Measurements from ENCODE around the gene INF2. TPM values are rescaled to one million over a fixed set of nuclear protein-coding genes. Genes with fewer than 3 reads are reported as not detected.

The INF2 gene
- polyA plus RNA-seq, 4 donors: 44.6 to 69.0 (median 49.9) TPM

- no peak for DNase-seq (ENCODE audit: low read depth in 4 of 4, low spot score in 3 of 4)
Measured at GRCh38 chr14:104731320-104732294, 42.2 kb downstream of the INF2 start.

GRCh38 chr14:104732355-104732804 is 43.0 kb downstream of the INF2 start:
- no peak for DNase-seq (ENCODE audit: low read depth in 4 of 4, low spot score in 3 of 4)

DNA sequence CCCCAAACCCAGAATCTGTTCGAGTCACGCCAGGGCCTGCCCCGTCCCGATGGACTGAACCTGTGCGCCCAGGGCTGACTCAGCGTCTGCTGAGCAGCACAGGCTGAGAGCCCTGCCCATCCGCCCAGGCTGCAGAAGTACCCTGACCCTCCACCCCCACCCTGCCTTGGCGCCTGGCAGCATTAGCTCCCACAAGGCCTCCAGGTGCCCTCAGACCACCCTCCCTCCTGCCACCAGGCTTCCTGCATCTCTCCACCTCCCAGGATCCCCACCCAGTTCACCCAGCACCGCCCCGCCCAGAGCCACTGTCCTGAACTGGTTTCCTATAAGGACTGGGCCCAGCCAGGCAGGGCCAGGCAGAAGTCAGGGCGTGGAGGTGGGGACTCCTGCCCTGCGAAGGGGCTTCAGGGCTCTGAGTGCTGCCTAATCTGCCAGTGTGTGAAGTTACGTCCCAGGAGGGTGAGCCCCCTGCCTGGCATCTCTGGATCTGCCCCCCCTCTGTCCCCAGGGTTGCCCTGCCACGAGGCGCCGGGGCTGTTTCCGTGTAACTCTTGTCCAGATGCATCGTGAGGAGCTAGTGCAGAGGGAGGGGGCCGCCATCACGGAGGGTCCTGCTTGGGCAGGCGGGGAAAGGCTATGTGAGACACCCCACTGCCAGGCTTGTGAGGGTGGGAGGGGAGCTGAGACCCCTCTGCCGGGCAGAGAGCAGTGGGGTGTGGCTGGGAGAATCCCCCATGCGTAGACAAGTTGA is 43.7 kb downstream of the INF2 start:
- no peak for DNase-seq (ENCODE audit: low read depth in 4 of 4, low spot score in 3 of 4)

- DNase-seq (ENCODE audit: low read depth in 4 of 4, low spot score in 3 of 4): no peak
Measured at GRCh38 chr14:104734051-104734587, 44.7 kb downstream of the INF2 start.

GRCh38 chr14:104734601-104734990 is 45.2 kb downstream of the INF2 start:
- DNase-seq (ENCODE audit: low read depth in 4 of 4, low spot score in 3 of 4): no peak

- no peak for DNase-seq (ENCODE audit: low read depth in 4 of 4, low spot score in 3 of 4)
Measured at GRCh38 chr14:104734991-104735779, 45.8 kb downstream of the INF2 start.

DNA sequence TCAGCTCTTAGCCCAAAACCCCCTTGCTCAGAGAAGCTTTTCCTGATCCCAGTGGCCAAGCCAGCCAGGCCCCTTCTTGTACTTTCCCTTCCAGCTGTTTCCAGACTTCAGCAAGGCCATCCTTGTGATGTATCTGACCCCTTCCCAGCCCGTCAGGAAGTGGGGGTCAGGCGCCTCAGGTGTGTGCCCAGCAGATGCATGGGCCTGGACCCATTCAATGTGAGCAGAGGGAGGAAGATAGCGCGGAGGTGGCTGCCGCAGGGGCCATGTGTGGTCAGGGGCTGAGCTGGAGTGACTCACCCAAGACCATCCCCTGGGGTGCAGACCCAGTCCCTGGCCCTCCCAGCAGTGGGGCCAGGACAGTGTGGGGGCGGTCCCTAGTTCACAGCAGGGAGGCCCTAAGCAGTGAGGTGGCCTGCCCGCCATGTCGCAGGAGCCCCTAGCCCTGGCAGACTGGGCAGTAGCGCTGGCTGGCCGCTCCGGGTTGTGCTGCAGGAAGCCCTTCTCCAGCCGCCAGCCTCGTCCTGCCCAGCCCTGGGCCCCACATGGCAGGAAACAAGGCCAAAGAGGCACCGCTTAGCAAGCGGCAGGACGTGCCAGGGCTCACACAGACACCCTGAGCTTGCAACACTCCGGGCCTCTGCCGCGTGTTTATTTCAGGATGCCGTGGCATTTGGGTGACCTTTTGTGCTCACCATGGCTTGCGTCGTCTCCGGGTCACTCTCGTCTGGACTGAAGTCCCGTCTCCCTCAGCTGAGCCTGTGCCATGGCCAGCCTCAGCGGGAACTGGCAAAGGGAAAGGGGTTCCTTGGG is 46.6 kb downstream of the INF2 start:
- DNase-seq (ENCODE audit: low read depth in 4 of 4, low spot score in 3 of 4): no peak

- no peak for DNase-seq (ENCODE audit: low read depth in 4 of 4, low spot score in 3 of 4)
Measured at GRCh38 chr14:104738375-104739019, 49.1 kb downstream of the INF2 start.

GRCh38 chr14:104739026-104739425 is 49.6 kb downstream of the INF2 start:
- DNase-seq (ENCODE audit: low read depth in 4 of 4, low spot score in 3 of 4): no peak

DNA sequence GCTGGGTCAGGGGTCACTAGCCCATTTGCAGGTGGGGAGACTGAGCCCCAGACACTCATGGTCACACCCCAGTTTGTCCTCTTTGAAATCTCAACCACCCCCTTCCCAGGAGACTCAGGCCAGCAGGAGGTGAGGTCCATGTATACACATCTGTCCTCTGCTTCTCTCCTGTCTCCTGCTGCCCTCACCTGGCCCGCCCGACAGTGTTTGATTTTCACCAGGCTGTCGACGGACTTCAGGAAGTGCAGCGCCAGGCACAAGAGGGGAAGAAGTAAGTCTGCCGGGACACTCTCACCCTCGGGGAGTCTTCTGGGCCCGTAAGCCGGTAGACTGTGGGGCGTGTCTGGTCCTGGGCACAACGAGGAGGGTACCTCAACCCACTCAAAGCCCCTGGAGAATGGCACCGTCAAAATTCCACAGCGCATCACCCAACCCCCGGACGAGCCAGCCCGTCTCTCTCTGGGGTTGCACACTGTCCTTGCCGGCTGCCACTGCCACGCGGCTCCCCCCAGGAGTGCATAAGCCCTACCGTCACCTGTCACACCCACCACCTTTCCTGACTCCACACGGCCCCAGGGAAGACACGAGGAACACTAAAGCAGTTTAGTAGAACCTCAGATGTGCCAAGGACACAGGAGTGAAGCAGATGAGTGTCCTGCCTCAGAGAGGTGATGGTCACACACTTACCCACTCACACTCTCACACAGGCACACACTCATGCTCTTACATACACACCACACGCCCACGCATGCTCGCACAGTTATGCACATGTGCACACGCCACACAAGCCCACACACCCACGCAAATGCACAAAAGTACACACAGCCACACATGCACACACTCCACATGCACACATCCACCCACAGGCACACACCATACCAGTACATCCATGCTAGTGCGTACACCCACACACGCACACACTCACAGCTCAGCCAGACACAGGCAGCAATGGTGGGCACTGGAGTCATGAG is 50.4 kb downstream of the INF2 start:
- DNase-seq (ENCODE audit: low read depth in 4 of 4, low spot score in 3 of 4): no peak

GRCh38 chr14:104741108-104741802 is 51.8 kb downstream of the INF2 start:
- no peak for DNase-seq (ENCODE audit: low read depth in 4 of 4, low spot score in 3 of 4)

GRCh38 chr14:104741803-104742251 is 52.4 kb downstream of the INF2 start:
- DNase-seq (ENCODE audit: low read depth in 4 of 4, low spot score in 3 of 4): no peak

DNA sequence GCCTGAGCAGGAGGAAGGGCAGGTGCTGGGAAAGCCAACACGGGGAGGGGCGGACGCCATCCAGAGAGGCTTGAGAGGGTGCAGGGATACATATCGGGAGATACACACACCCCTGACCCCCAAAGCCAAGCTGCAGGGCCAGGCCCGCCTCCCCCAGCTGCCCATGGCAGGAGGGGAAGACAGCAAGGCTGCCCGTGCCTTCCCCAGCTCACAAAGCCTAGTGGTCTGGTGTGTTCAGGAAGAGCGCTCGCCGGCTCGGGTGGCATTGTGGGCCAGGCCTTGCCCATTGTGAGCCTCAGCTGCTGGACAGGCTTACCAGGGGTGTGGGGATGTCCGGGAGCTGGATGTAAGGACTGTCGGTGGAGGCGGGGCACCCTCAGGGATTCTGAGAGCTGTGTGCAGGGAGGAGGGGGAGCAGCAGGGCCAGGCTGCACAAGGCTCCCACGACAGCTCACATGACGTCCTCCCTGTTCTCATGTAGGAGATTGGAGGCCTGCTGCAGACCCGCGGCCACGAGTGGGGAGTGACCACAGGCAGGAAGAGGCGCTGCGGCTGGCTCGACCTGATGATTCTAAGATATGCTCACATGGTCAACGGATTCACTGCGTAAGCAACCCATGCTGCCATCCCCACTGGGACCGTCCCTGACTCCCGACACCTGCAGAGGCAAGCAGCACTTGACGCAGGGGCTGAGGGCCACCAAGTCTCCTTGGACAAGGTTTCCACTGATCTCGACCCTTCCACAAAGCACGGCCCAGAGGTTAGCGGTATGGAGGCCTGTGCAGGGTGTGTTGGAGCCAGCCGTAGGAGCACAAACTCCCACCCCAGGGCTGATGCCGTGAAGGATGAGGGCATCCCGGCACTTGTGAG is 53.4 kb downstream of the INF2 start:
- DNase-seq (ENCODE audit: low read depth in 4 of 4, low spot score in 3 of 4): no peak

- DNase-seq (ENCODE audit: low read depth in 4 of 4, low spot score in 3 of 4): no peak
Measured at GRCh38 chr14:104743461-104744380, 54.3 kb downstream of the INF2 start.

DNA sequence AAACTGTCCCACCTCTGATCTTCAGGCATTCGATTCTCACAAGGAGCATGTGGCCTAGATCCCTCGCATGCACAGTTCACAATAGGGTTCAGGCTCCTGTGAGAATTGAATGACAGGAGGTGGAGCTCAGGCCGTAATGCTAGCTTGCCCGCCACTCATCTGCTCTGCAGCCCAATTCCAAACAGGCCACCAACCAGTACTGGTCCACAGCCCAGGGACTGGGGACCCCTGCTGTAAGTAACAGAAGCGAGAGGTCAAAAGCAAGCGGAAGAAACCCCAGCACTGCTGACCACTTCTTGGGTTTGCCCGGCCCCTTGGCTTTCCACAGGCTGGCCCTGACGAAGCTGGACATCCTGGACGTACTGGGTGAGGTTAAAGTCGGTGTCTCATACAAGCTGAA is 55.1 kb downstream of the INF2 start:
- no peak for DNase-seq (ENCODE audit: low read depth in 4 of 4, low spot score in 3 of 4)
